ENCODE results near the gene ACVR1B.

GRCh38 chr12:52035190-52035589, 83.7 kb downstream of the ACVR1B start:
- TF ChIP-seq EZH2 (IDR thresholded peaks at IDR 0.05) (no peak), CTCF (IDR thresholded peaks at IDR 0.05) (no peak), EZH2phosphoT487 (IDR thresholded peaks at IDR 0.05) (no peak)
